Smooth muscle cell (in vitro differentiated cells): ENCODE data around the gene COL4A1. TPM values are rescaled to one million over a fixed set of nuclear protein-coding genes. Genes with fewer than 3 reads are reported as not detected.

Experiments
- DNase-seq: peaks from one replicate; lab custom pipeline; 2025; ENCODE audit not compliant: unreplicated experiment; lab: John Stamatoyannopoulos, UW
- H2AFZ ChIP-seq: fragments of 200-600 bp; sonication (generic); 2 replicates; pipeline ENCODE4 v1.6.0; 2016; ENCODE audit warnings: antibody characterized with exemption, low read depth, mild to moderate bottlenecking
- H3F3A ChIP-seq: fragments of 200-600 bp; sonication (generic); 2 replicates; pipeline ENCODE4 v1.6.0; 2017; ENCODE audit warnings: antibody characterized with exemption, low read depth
- H3K27ac ChIP-seq: fragments of 200-600 bp; sonication (generic); 2 replicates; pipeline ENCODE4 v1.5.1; 2016; ENCODE audit warnings: low read depth, mild to moderate bottlenecking
- H3K27me3 ChIP-seq: fragments of 200-600 bp; sonication (generic); 2 replicates; pipeline ENCODE4 v1.6.1; 2016; ENCODE audit warnings: low read depth, mild to moderate bottlenecking
- H3K36me3 ChIP-seq: fragments of 200-600 bp; sonication (generic); 2 replicates; pipeline ENCODE4 v1.5.1; 2016; ENCODE audit warnings: low read depth
- H3K4me1 ChIP-seq: fragments of 200-600 bp; sonication (generic); 2 replicates; pipeline ENCODE4 v1.5.1; 2016; ENCODE audit warnings: low read depth
- H3K4me2 ChIP-seq: fragments of 200-600 bp; sonication (generic); 2 replicates; pipeline ENCODE4 v1.6.0; 2016; ENCODE audit warnings: mild to moderate bottlenecking
- H3K4me3 ChIP-seq: fragments of 200-600 bp; sonication (generic); 2 replicates; pipeline ENCODE4 v1.5.1; 2016; ENCODE audit warnings: mild to moderate bottlenecking
- H3K79me2 ChIP-seq: fragments of 200-600 bp; sonication (generic); 2 replicates; pipeline ENCODE4 v1.6.0; 2016; ENCODE audit warnings: low read depth, mild to moderate bottlenecking
- H3K9ac ChIP-seq: fragments of 200-600 bp; sonication (generic); 2 replicates; pipeline ENCODE4 v1.6.0; 2016; ENCODE audit warnings: low read depth
- H3K9me3 ChIP-seq: fragments of 200-600 bp; sonication (generic); replicated peaks from 2 replicates; pipeline ENCODE4 v1.5.1; 2016; ENCODE audit warnings: low read depth
- H4K20me1 ChIP-seq: fragments of 200-600 bp; sonication (generic); 2 replicates; pipeline ENCODE4 v1.6.0; 2016; ENCODE audit warnings: low read depth
- WGBS: methylation state at CpG from one replicate; pipeline ENCODE4 v1.1.7; 2016; ENCODE audit warnings: low lambda C conversion rate; 5-methylcytosine and 5-hydroxymethylcytosine counted together
- polyA plus RNA-seq: library from polyadenylated mRNA; unstranded; fragments of >200 nt; fragmentation: Nextera tagmentation; extraction: Ambion mirVana; gene quantifications from 2 replicates; pipeline ENCODE4 v1.2.1, GENCODE V29; 2016
- total RNA-seq: library from RNA; depleted of rRNA; stranded (reverse); fragments of >200 nt; gene quantifications from 2 replicates; pipeline ENCODE4 v1.2.3, GENCODE V29; 2014
- TF ChIP-seq, protein P1 (sequence below): fragments of 200-600 bp; sonication (generic); IDR thresholded peaks from 2 replicates; pipeline ENCODE4 v1.5.1; 2017; ENCODE audit warnings: borderline replicate concordance, mild to moderate bottlenecking, antibody characterized with exemption; ENCODE audit not compliant: insufficient read depth, poor library complexity, severe bottlenecking

The COL4A1 gene
- total and polyA plus RNA-seq, 2 experiments from 2014 or later: 2,409 to 4,372 TPM

DNA sequence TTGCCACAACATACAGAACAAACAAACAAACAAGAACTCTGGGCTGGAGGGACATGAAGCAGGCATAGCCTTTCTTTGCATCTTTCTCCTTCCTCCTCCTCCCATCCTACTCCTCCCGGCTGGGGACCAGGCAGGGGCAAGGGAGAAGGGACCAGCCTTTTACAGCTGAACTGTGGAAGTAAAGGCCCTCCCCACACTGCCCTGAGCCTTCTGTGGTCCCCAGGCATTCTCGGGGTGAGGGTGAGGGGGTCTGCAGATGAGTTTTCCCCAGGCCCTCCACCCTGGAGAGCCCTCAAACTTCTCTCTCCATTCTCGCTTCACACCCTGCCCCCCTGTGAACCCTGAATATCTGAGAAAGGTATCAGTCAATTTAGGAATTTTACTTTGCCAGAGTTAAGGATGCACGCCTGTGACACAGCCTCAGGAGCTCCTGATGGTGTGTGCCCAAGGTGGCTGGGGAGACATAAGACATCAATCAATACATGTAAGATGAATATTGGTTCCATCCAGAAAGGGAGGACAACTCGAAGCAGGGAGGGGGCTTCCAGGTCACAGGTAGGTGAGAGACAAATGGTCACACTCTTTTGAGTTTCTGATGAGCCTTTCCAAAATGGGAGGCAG lies 170.9 kb downstream of the COL4A1 start:
- no peak for DNase-seq
- Histone ChIP-seq H3K9me3 (no peaks in the 10 kb centered on the region), H2AFZ (no peak overlapping the region), H3K4me2 (no peak overlapping the region), H4K20me1 (peaks cover 16% of the 10 kb centered on the region), H3F3A (peaks cover 18% of the 10 kb centered on the region), H3K9ac (no peak overlapping the region), H3K36me3 (no peaks in the 10 kb centered on the region), H3K4me3 (no peak overlapping the region), H3K27ac (no peak overlapping the region), H3K4me1 (peaks cover 28% of the 10 kb centered on the region), H3K27me3 (no peaks in the 10 kb centered on the region), H3K79me2 (no peaks in the 10 kb centered on the region)
- WGBS: 82% methylated on average over 5 of the region's 5 CpGs
- TF ChIP-seq, protein P1, sequence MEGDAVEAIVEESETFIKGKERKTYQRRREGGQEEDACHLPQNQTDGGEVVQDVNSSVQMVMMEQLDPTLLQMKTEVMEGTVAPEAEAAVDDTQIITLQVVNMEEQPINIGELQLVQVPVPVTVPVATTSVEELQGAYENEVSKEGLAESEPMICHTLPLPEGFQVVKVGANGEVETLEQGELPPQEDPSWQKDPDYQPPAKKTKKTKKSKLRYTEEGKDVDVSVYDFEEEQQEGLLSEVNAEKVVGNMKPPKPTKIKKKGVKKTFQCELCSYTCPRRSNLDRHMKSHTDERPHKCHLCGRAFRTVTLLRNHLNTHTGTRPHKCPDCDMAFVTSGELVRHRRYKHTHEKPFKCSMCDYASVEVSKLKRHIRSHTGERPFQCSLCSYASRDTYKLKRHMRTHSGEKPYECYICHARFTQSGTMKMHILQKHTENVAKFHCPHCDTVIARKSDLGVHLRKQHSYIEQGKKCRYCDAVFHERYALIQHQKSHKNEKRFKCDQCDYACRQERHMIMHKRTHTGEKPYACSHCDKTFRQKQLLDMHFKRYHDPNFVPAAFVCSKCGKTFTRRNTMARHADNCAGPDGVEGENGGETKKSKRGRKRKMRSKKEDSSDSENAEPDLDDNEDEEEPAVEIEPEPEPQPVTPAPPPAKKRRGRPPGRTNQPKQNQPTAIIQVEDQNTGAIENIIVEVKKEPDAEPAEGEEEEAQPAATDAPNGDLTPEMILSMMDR: no peak

DNA sequence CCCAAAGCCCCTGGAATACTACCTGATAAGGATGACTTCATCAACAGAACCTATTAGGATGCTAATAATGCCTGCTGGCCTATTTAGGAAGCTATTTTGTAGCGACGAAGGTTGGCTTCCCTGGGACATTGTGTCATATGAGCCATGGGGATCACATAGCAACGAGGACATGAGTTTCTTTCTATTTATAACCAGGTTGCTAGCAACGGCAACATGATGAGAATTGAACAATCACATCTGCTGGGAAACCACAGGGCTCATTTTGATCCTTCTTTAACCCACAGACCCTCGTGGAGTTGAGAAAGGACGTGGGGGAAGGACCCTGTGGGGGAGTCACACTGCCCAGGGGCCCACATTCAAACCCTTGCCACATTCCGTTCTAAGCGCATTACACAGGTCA lies 172.2 kb downstream of the COL4A1 start:
- Histone ChIP-seq H3K4me2 (no peak overlapping the region), H3K4me3 (no peak overlapping the region), H3K4me1 (peaks cover 28% of the 10 kb centered on the region), H4K20me1 (peaks cover 8% of the 10 kb centered on the region), H3K27me3 (no peaks in the 10 kb centered on the region), H3F3A (peaks cover 8% of the 10 kb centered on the region), H3K9ac (peak overlapping the region; percentile 11), H3K27ac (peak overlapping the region; percentile 7), H3K9me3 (no peaks in the 10 kb centered on the region), H3K79me2 (no peaks in the 10 kb centered on the region), H3K36me3 (no peaks in the 10 kb centered on the region), H2AFZ (no peak overlapping the region)
- 40% methylated on average over 8 of the region's 8 CpGs for WGBS
- TF ChIP-seq, protein P1: no peak
- no peak for DNase-seq

DNA sequence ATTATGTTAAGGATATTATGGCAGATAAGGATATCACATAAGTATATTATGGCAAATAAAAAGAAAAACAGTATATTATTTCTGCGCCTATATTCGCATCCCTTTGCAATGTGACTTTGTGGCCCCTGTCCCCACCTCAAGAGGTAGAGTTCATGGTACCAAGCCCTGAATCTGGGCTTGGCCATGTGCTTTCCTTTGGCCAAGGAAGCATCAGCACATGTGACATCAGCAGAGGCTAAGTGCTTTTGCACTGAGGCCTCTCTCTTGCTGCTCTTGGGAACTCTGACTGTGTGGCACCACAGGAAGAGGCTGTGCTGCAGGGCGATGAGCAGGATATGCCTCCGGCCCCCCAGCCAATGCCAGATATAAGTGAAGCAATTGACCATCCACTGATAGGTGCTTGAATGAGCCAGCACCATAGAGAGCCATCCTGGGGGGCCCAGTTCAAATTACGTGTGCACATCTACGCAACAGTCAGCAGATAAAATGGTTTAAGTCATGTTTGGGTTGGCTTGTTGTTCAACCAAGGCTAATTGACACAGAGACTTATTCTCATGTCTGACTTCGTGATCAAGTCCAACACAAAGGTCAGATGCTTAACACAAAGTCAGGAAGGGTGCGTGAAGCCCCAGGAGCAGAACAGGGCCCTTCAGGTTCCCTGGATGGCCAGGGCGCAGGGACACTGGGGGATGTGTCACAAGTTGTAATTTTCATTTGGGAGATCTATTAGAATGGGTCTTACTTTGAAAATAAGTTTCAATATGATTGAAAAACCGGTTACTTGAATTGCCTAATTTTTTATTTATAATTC lies 173.3 kb downstream of the COL4A1 start:
- no peak overlapping the region for H3K27ac ChIP-seq
- no peak overlapping the region for H3K9ac ChIP-seq
- H3K4me2 ChIP-seq: no peak overlapping the region
- H3K27me3 ChIP-seq: no peaks in the 10 kb centered on the region
- no peaks in the 10 kb centered on the region for H3K36me3 ChIP-seq
- H3F3A ChIP-seq: no peaks in the 10 kb centered on the region
- no peak for DNase-seq
- no peak overlapping the region for H2AFZ ChIP-seq
- WGBS: 94% methylated on average over 10 of the region's 10 CpGs
- no peaks in the 10 kb centered on the region for H3K9me3 ChIP-seq
- TF ChIP-seq, protein P1: no peak
- peaks cover 28% of the 10 kb centered on the region for H3K4me1 ChIP-seq
- H3K4me3 ChIP-seq: no peak overlapping the region
- no peaks in the 10 kb centered on the region for H4K20me1 ChIP-seq
- no peaks in the 10 kb centered on the region for H3K79me2 ChIP-seq
